Measurements from ENCODE around the gene VPS37D. TPM values are rescaled to one million over a fixed set of nuclear protein-coding genes. Genes with fewer than 3 reads are reported as not detected.

Gene VPS37D
- total and polyA plus RNA-seq, 10 of the 15 experiments (the other 5 are each of a cell fraction or from before 2014, with no cell fraction given) = 0.10 to 0.45 (median 0.16) TPM; not detected in 6

DNA sequence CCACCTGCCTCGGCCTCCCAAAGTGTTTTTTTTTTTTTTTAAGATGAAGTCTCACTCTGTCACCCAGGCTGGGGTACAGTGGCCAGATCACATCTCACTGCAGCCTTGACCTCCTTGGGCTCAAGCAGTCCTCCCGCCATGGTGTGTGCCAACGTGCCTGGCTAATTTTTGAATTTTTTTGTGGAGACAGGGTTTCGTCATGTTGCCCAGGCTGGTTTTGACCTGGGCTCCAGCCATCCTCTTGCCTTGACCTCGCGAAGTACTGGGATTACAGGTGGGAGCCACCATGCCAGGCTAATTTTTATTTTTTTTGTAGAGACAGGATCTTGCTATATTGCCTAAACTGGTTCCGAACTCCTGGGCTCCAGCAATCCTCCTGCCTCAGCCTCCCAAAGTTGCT, 34.3 kb upstream of the VPS37D start:
- Histone ChIP-seq H3K27ac (ENCODE audit: control insufficient read depth, insufficient read depth) (no peak overlapping the region), H3K36me3 (ENCODE audit: control insufficient read depth in 2 of 2, insufficient read depth in 2 of 2, low read length in 1 of 2) (no peaks in the 10 kb centered on the region), H2AFZ (ENCODE audit: control insufficient read depth, low read depth, low read length) (no peak overlapping the region), H3K27me3 (replicated peaks in 1 of 2; ENCODE audit: control insufficient read depth in 2 of 2, insufficient read depth in 2 of 2, low read length in 1 of 2) (peaks cover 0 to 1% of the 10 kb centered on the region in 2 experiments; a peak in 2 of 4 replicates), H4K20me1 (ENCODE audit: control insufficient read depth, insufficient read depth) (no peaks in the 10 kb centered on the region), H3K4me1 (ENCODE audit: control insufficient read depth, insufficient read depth, low read length) (no peaks in the 10 kb centered on the region), H3K4me2 (ENCODE audit: control insufficient read depth, insufficient read depth) (no peak overlapping the region), H3K9ac (ENCODE audit: control insufficient read depth, insufficient read depth, low read length) (no peak overlapping the region), H3K4me3 (no peak overlapping the region), H3K9me3 (replicated peaks; ENCODE audit: control insufficient read depth, insufficient read depth, low read length) (no peaks in the 10 kb centered on the region), H3K79me2 (ENCODE audit: control insufficient read depth, insufficient read depth, low read length) (no peaks in the 10 kb centered on the region)
- in situ Hi-C loops (cut with MboI) = no loop called here
- no TSS peak for BruUV-seq (replicated peaks)
- intact Hi-C loops (cut with micrococcal nuclease; ENCODE audit: unreplicated experiment) = no loop called here
- POLR2A ChIA-PET = interaction anchor here (0.6 kb wide), 1 partner anchor 10 kb away, joined by 5 read pairs; no protein-coding TSS in a partner anchor
- RAD21 ChIA-PET (ENCODE audit: unreplicated experiment) = interaction anchor here (0.7 kb wide), 1 partner anchor 19 kb away, joined by 4 read pairs; no protein-coding TSS in a partner anchor
- DNase-seq (ENCODE audit: low read depth, low spot score) (no peak), FAIRE-seq (no peak), ATAC-seq (no peak)
- SMC1A ChIA-PET (ENCODE audit: uncharacterized antibody, unreplicated experiment) = no interaction called here
- CTCF ChIA-PET = interaction anchor here (1.0 kb wide), 1 partner anchor 92 kb away, joined by 4 read pairs; no protein-coding TSS in a partner anchor
- no peak for TF ChIP-seq ZNF274 (IDR thresholded peaks at IDR 0.05; ENCODE audit: insufficient read depth, insufficient read length)
- no peak for TF ChIP-seq MTA3 (IDR thresholded peaks at IDR 0.05; ENCODE audit: borderline replicate concordance, low read length)
- no peak for TF ChIP-seq RAD21 (IDR thresholded peaks at IDR 0.05; ENCODE audit: insufficient read depth, low read depth, low read length)
- TF ChIP-seq IKZF1 (conservative IDR thresholded peaks at IDR 0.05) = no peak
- TF ChIP-seq, protein P1, sequence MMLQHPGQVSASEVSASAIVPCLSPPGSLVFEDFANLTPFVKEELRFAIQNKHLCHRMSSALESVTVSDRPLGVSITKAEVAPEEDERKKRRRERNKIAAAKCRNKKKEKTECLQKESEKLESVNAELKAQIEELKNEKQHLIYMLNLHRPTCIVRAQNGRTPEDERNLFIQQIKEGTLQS (IDR thresholded peaks at IDR 0.05; ENCODE audit: borderline replicate concordance, extremely low read depth, low read depth, low read length) = no peak
- no peak for TF ChIP-seq RCOR1 (conservative IDR thresholded peaks at IDR 0.05; ENCODE audit: low read depth, low read length)
- TF ChIP-seq RBBP5 (conservative IDR thresholded peaks at IDR 0.05) = no peak
- TF ChIP-seq KLF5 (IDR thresholded peaks at IDR 0.05; ENCODE audit: partially characterized antibody) = no peak
- no peak for TF ChIP-seq NFYA (IDR thresholded peaks at IDR 0.05; ENCODE audit: borderline replicate concordance, low read depth, low read length)
- 27% methylated on average over 7 of the region's 7 CpGs for WGBS (ENCODE audit: insufficient coverage, insufficient replicate concordance, low lambda C conversion rate, missing lambda C conversion rate)

Measured in GM12878 (cell line).